ENCODE data around the gene GSTA5. TPM values are rescaled to one million over a fixed set of nuclear protein-coding genes. Genes with fewer than 3 reads are reported as not detected.

GSTA5 gene
- total and polyA plus RNA-seq, 10 of the 15 experiments (the other 5 are each of a cell fraction or from before 2014, with no cell fraction given), result not detected

- ATAC-seq (peak; percentile 100), DNase-seq (ENCODE audit: low read depth, low spot score) (peak; percentile 26), FAIRE-seq (peak; percentile 88)
- peak overlapping the region; percentile 12; the same call in 1 of the 2 replicates for H3K9ac ChIP-seq (ENCODE audit: control insufficient read depth, insufficient read depth, low read length)
- peak overlapping the region; percentile 77 for H2AFZ ChIP-seq (ENCODE audit: control insufficient read depth, low read depth, low read length)
- H3K36me3 ChIP-seq (ENCODE audit: control insufficient read depth in 2 of 2, insufficient read depth in 2 of 2, low read length in 1 of 2), result no peaks in the 10 kb centered on the region
- intact Hi-C loops (cut with micrococcal nuclease; ENCODE audit: unreplicated experiment) (loop anchor here (10.0 kb wide), 1 partner anchor 603 kb away; no protein-coding TSS in a partner anchor), in situ Hi-C loops (cut with MboI) (no loop called here)
- no peak overlapping the region for H3K27ac ChIP-seq (ENCODE audit: control insufficient read depth, insufficient read depth)
- H3K4me2 ChIP-seq (ENCODE audit: control insufficient read depth, insufficient read depth), result peak overlapping the region; percentile 75
- POLR2A ChIA-PET, result no interaction called here
- 5% methylated on average over 18 of the region's 18 CpGs for WGBS (ENCODE audit: insufficient coverage, insufficient replicate concordance, low lambda C conversion rate, missing lambda C conversion rate)
- H3K9me3 ChIP-seq (replicated peaks; ENCODE audit: control insufficient read depth, insufficient read depth, low read length), result no peaks in the 10 kb centered on the region
- no peaks in the 10 kb centered on the region for H4K20me1 ChIP-seq (ENCODE audit: control insufficient read depth, insufficient read depth)
- RAD21 ChIA-PET (ENCODE audit: unreplicated experiment), result no interaction called here
- no peaks in the 10 kb centered on the region; a peak in 1 of 4 replicates for H3K27me3 ChIP-seq (replicated peaks in 1 of 2; ENCODE audit: control insufficient read depth in 2 of 2, insufficient read depth in 2 of 2, low read length in 1 of 2)
- BruUV-seq (replicated peaks), result no TSS peak
- CTCF ChIA-PET, result interaction anchor here (1.0 to 1.9 kb wide), 2 partner anchors 112 to 181 kb away, joined by 3 to 5 read pairs; no protein-coding TSS in a partner anchor
- peak overlapping the region; percentile 43 for H3K4me3 ChIP-seq
- H3K79me2 ChIP-seq (ENCODE audit: control insufficient read depth, insufficient read depth, low read length), result no peaks in the 10 kb centered on the region
- H3K4me1 ChIP-seq (ENCODE audit: control insufficient read depth, insufficient read depth, low read length), result no peaks in the 10 kb centered on the region
- SMC1A ChIA-PET (ENCODE audit: uncharacterized antibody, unreplicated experiment), result interaction anchor here (0.9 kb wide), 1 partner anchor 184 kb away, joined by 3 read pairs; no protein-coding TSS in a partner anchor
- TF ChIP-seq TCF3 (IDR thresholded peaks at IDR 0.05; ENCODE audit: borderline replicate concordance, insufficient read depth, low read depth, low read length) (no peak), ESRRA (IDR thresholded peaks at IDR 0.05; ENCODE audit: low read length) (no peak), POLR2AphosphoS5 (IDR thresholded peaks at IDR 0.05; ENCODE audit: low read length) (no peak), SMC3 (IDR thresholded peaks at IDR 0.05; ENCODE audit: borderline replicate concordance, low read length) (peak; percentile 44; the same call in 1 of the 2 replicates), ZBTB11 (CRISPR knock-in tag; IDR thresholded peaks at IDR 0.05) (no peak), DPF2 (IDR thresholded peaks at IDR 0.05) (0 out of 2 replicates have a peak, but pooled peaks have one; percentile 36), NFYA (IDR thresholded peaks at IDR 0.05; ENCODE audit: borderline replicate concordance, low read depth, low read length) (no peak), SMAD1 (IDR thresholded peaks at IDR 0.05; ENCODE audit: low read depth, partially characterized antibody) (no peak), FOXK2 (IDR thresholded peaks at IDR 0.05) (no peak), ASH2L (IDR thresholded peaks at IDR 0.05; ENCODE audit: borderline replicate concordance, low read depth) (no peak), LARP7 (IDR thresholded peaks at IDR 0.05) (no peak), BACH1 (IDR thresholded peaks at IDR 0.05; ENCODE audit: borderline replicate concordance) (no peak), NFIC (IDR thresholded peaks at IDR 0.05; ENCODE audit: low read depth, low read length) (no peak), MTA2 (IDR thresholded peaks at IDR 0.05; ENCODE audit: low read depth) (no peak), STAT3 (IDR thresholded peaks at IDR 0.05; ENCODE audit: low read depth, low read length) (no peak), YBX1 (IDR thresholded peaks at IDR 0.05) (no peak), CEBPZ (IDR thresholded peaks at IDR 0.05; ENCODE audit: low read depth, low read length) (no peak), ZSCAN29 (IDR thresholded peaks at IDR 0.05) (no peak), ZNF217 (IDR thresholded peaks at IDR 0.05) (no peak)
Observed at GRCh38 chr6:52881996-52882841, 41.6 kb upstream of the GSTA5 start.
